HEK293 (cell line): Measurements from ENCODE around the gene ROS1.

Experiments used
- CTCF ChIA-PET: fragments of 350-600 bp; formaldehyde crosslinking; extraction: SDS; loops from one replicate; lab custom pipeline; 2021; ENCODE audit warnings: antibody characterized with exemption; lab: Yijun Ruan, JAX
- POLR2A ChIA-PET: fragments of 300-600 bp; formaldehyde crosslinking; extraction: SDS; loops from one replicate; lab custom pipeline; 2020; ENCODE audit warnings: antibody characterized with exemption, inconsistent platforms; lab: Yijun Ruan, JAX
- H3K27ac ChIP-seq: fragments of 200-500 bp; sonication (Bioruptor generic); 2 replicates; pipeline ENCODE4 v1.5.1; 2014; ENCODE audit warnings: low read depth, low read length, control low read depth, inconsistent platforms; ENCODE audit errors: extremely low read depth
- H3K36me3 ChIP-seq, 2 experiments: fragments of 200-500 bp in 1 of 2; sonication (Bioruptor generic) in 1 of 2; 1 replicate in 1 of 2; 2 replicates in 1 of 2; pipeline ENCODE4 v1.5.1; 2014 to 2017; ENCODE audit warnings: inconsistent platforms in 2 of 2, low read length in 2 of 2; ENCODE audit not compliant: control insufficient read depth in 2 of 2, insufficient read depth in 1 of 2
- H3K4me1 ChIP-seq: fragments of 200-500 bp; sonication (Bioruptor generic); 2 replicates; pipeline ENCODE4 v1.5.1; 2014; ENCODE audit warnings: mild to moderate bottlenecking, low read length, inconsistent platforms; ENCODE audit not compliant: control insufficient read depth, insufficient read depth
- H3K4me3 ChIP-seq: 2 replicates; pipeline ENCODE4 v1.5.1; 2011; ENCODE audit warnings: low read depth, mild to moderate bottlenecking, control low read depth, low read length, moderate library complexity
- H3K9me3 ChIP-seq: fragments of 200-500 bp; sonication (Bioruptor generic); 2 replicates; pipeline ENCODE4 v1.5.1; 2014; ENCODE audit warnings: low read depth, low read length, inconsistent platforms; ENCODE audit not compliant: control insufficient read depth, insufficient read depth
- BCL11A ChIP-seq: fragments of 450-650 bp; formaldehyde crosslinking; IDR thresholded peaks from 2 replicates; pipeline ENCODE4 v1.5.1; 2016; ENCODE audit warnings: low read depth, missing biosample characterization, missing genetic modification characterization
- GLIS1 ChIP-seq: fragments of 450-650 bp; formaldehyde crosslinking; IDR thresholded peaks from 2 replicates; pipeline ENCODE4 v1.5.1; 2016; ENCODE audit warnings: missing biosample characterization, missing genetic modification characterization
- HOXD13 ChIP-seq: sonication (generic); formaldehyde crosslinking; IDR thresholded peaks from 2 replicates; pipeline ENCODE4 v1.8.0; 2022; ENCODE audit warnings: missing genetic modification reagents, borderline replicate concordance
- MYNN ChIP-seq: fragments of 450-650 bp; formaldehyde crosslinking; IDR thresholded peaks from 2 replicates; pipeline ENCODE4 v1.5.1; 2016; ENCODE audit warnings: missing biosample characterization, missing genetic modification characterization, borderline replicate concordance
- MZF1 ChIP-seq: fragments of 450-650 bp; formaldehyde crosslinking; IDR thresholded peaks from 2 replicates; pipeline ENCODE4 v1.5.1; 2017; ENCODE audit warnings: missing biosample characterization, missing genetic modification characterization, borderline replicate concordance
- SCRT1 ChIP-seq: fragments of 450-650 bp; formaldehyde crosslinking; IDR thresholded peaks from 2 replicates; pipeline ENCODE4 v1.5.1; 2016; ENCODE audit warnings: missing biosample characterization, missing genetic modification characterization, borderline replicate concordance
- ZBTB1 ChIP-seq: fragments of 450-650 bp; formaldehyde crosslinking; IDR thresholded peaks from 2 replicates; pipeline ENCODE4 v1.5.1; 2016; ENCODE audit warnings: missing biosample characterization, missing genetic modification characterization
- ZNF121 ChIP-seq: fragments of 450-650 bp; formaldehyde crosslinking; IDR thresholded peaks from 2 replicates; pipeline ENCODE4 v1.5.1; 2016; ENCODE audit warnings: missing biosample characterization, missing genetic modification characterization
- ZNF140 ChIP-seq: fragments of 450-650 bp; formaldehyde crosslinking; IDR thresholded peaks from 2 replicates; pipeline ENCODE4 v1.5.1; 2016; ENCODE audit warnings: missing biosample characterization, missing genetic modification characterization
- ZNF146 ChIP-seq: fragments of 450-650 bp; formaldehyde crosslinking; IDR thresholded peaks from 2 replicates; pipeline ENCODE4 v1.5.1; 2016; ENCODE audit warnings: missing biosample characterization, missing genetic modification characterization
- ZNF214 ChIP-seq: fragments of 450-650 bp; formaldehyde crosslinking; IDR thresholded peaks from 2 replicates; pipeline ENCODE4 v1.5.1; 2017; ENCODE audit warnings: missing biosample characterization, mild to moderate bottlenecking, missing genetic modification characterization, borderline replicate concordance
- ZNF221 ChIP-seq: fragments of 450-650 bp; formaldehyde crosslinking; IDR thresholded peaks from 2 replicates; pipeline ENCODE4 v1.5.1; 2017; ENCODE audit warnings: missing biosample characterization, missing genetic modification characterization, borderline replicate concordance
- ZNF510 ChIP-seq: fragments of 450-650 bp; formaldehyde crosslinking; IDR thresholded peaks from 2 replicates; pipeline ENCODE4 v1.5.1; 2018; ENCODE audit warnings: mild to moderate bottlenecking, missing genetic modification characterization, missing biosample characterization; ENCODE audit not compliant: insufficient replicate concordance
- ZNF514 ChIP-seq: fragments of 450-650 bp; formaldehyde crosslinking; IDR thresholded peaks from 2 replicates; pipeline ENCODE4 v1.5.1; 2016; ENCODE audit warnings: missing biosample characterization, missing genetic modification characterization
- ZNF521 ChIP-seq: fragments of 450-650 bp; formaldehyde crosslinking; IDR thresholded peaks from 2 replicates; pipeline ENCODE4 v1.5.1; 2017; ENCODE audit warnings: missing biosample characterization, mild to moderate bottlenecking, missing genetic modification characterization
- ZNF548 ChIP-seq: fragments of 450-650 bp; formaldehyde crosslinking; IDR thresholded peaks from 2 replicates; pipeline ENCODE4 v1.5.1; 2016; ENCODE audit warnings: missing biosample characterization, missing genetic modification characterization
- ZNF560 ChIP-seq: fragments of 450-650 bp; formaldehyde crosslinking; IDR thresholded peaks from 2 replicates; pipeline ENCODE4 v1.5.1; 2017; ENCODE audit warnings: missing biosample characterization, missing genetic modification characterization, borderline replicate concordance
- ZNF626 ChIP-seq: fragments of 450-650 bp; sonication (Bioruptor Pico); formaldehyde crosslinking; IDR thresholded peaks from 2 replicates; pipeline ENCODE4 v1.5.1; 2018; ENCODE audit warnings: missing biosample characterization, missing genetic modification characterization, inconsistent platforms
- ZNF677 ChIP-seq: fragments of 450-650 bp; IDR thresholded peaks from 2 replicates; pipeline ENCODE4 v1.5.0; 2018; ENCODE audit warnings: missing biosample characterization, mild to moderate bottlenecking, missing genetic modification characterization, moderate library complexity
- ZNF747 ChIP-seq: fragments of 450-650 bp; formaldehyde crosslinking; IDR thresholded peaks from 2 replicates; pipeline ENCODE4 v1.5.1; 2016; ENCODE audit warnings: missing biosample characterization, missing genetic modification characterization
- ZNF837 ChIP-seq: fragments of 450-650 bp; formaldehyde crosslinking; IDR thresholded peaks from 2 replicates; pipeline ENCODE4 v1.5.1; 2016; ENCODE audit warnings: missing biosample characterization, missing genetic modification characterization
- ZSCAN30 ChIP-seq: fragments of 450-650 bp; IDR thresholded peaks from 2 replicates; pipeline ENCODE4 v1.5.1; 2018; ENCODE audit warnings: missing biosample characterization, mild to moderate bottlenecking, missing genetic modification characterization, moderate library complexity
- TF ChIP-seq, protein P1 (sequence below): fragments of 450-650 bp; formaldehyde crosslinking; IDR thresholded peaks from 2 replicates; pipeline ENCODE4 v1.5.1; 2017; ENCODE audit warnings: missing biosample characterization, missing genetic modification characterization

The ROS1 gene

GRCh38 chr6:117425431-117426153, at the start of gene ROS1:
Gene ROS1 (minus strand): TSS chr6:117425942. CDS start chr6:117425656, 286 bp downstream.
- no peak for TF ChIP-seq HOXD13
- no peak for TF ChIP-seq GLIS1 (tag by site-specific recombination)
- no peak for TF ChIP-seq ZNF221 (tag by site-specific recombination)
- no peak for TF ChIP-seq ZNF548 (tag by site-specific recombination)
- no peak for TF ChIP-seq ZBTB1 (tag by site-specific recombination)
- TF ChIP-seq ZNF626: no peak
- TF ChIP-seq ZSCAN30 (tag by site-specific recombination): no peak
- TF ChIP-seq SCRT1 (tag by site-specific recombination): no peak
- no peak for TF ChIP-seq ZNF140 (tag by site-specific recombination)
- TF ChIP-seq, protein P1, sequence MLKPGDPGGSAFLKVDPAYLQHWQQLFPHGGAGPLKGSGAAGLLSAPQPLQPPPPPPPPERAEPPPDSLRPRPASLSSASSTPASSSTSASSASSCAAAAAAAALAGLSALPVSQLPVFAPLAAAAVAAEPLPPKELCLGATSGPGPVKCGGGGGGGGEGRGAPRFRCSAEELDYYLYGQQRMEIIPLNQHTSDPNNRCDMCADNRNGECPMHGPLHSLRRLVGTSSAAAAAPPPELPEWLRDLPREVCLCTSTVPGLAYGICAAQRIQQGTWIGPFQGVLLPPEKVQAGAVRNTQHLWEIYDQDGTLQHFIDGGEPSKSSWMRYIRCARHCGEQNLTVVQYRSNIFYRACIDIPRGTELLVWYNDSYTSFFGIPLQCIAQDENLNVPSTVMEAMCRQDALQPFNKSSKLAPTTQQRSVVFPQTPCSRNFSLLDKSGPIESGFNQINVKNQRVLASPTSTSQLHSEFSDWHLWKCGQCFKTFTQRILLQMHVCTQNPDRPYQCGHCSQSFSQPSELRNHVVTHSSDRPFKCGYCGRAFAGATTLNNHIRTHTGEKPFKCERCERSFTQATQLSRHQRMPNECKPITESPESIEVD (tag by site-specific recombination): no peak
- TF ChIP-seq ZNF521 (tag by site-specific recombination): no peak
- TF ChIP-seq ZNF214 (tag by site-specific recombination): no peak
- no peak for TF ChIP-seq MYNN (tag by site-specific recombination)
- TF ChIP-seq BCL11A (tag by site-specific recombination): no peak
- no peak for TF ChIP-seq ZNF747 (tag by site-specific recombination)
- TF ChIP-seq MZF1 (tag by site-specific recombination): no peak
- no peak for TF ChIP-seq ZNF146
- Histone ChIP-seq H3K27ac (no peak within 1 kb of the TSS), H3K36me3 (no peaks in the 10 kb centered on the region), H3K9me3 (no peaks in the 10 kb centered on the region), H3K4me3 (no peak within 1 kb of the TSS), H3K4me1 (no peaks in the 10 kb centered on the region)
- ChIA-PET CTCF (interaction anchor here (0.6 to 1.8 kb wide), 5 partner anchors 24 to 453 kb away, joined by 3 to 9 read pairs (median 3); no protein-coding TSS in a partner anchor), POLR2A (interaction anchor here (0.5 kb wide), 1 partner anchor 165 kb away, joined by 6 read pairs; no protein-coding TSS in a partner anchor)

DNA sequence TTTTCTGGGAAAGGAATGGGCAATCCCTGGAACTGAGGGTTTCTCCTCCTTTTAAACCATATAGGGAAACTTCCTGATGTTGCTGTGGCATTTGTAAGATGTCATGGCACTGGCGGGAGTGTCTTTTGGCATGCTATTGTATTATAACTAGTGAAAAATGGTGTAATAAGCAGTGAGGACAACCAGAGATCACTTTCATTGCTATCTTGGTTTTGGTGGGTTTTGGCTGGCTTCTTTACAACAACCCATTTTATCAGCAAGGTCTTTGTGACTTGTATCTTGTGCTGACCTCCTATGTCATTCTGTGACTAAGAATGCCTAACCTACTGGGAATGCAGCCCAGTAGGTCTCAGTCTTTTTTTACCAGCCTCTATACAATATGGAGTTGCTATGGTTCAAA, 47.7 kb upstream of the ROS1 start:
- no peaks in the 10 kb centered on the region for H3K9me3 ChIP-seq
- H3K27ac ChIP-seq: no peak overlapping the region
- no peak overlapping the region for H3K4me3 ChIP-seq
- ChIA-PET POLR2A (no interaction called here), CTCF (interaction anchor here (1.2 kb wide), 1 partner anchor 24 kb away, joined by 7 read pairs; no protein-coding TSS in a partner anchor)
- TF ChIP-seq ZNF560 (tag by site-specific recombination) (no peak), ZBTB1 (tag by site-specific recombination) (no peak), ZNF837 (tag by site-specific recombination) (no peak), ZNF121 (tag by site-specific recombination) (no peak), ZNF514 (tag by site-specific recombination) (no peak), ZNF510 (tag by site-specific recombination) (no peak), ZNF677 (no peak)
- TF ChIP-seq, protein P1 (tag by site-specific recombination): no peak
- no peaks in the 10 kb centered on the region for H3K4me1 ChIP-seq
- H3K36me3 ChIP-seq: no peaks in the 10 kb centered on the region
